GM19240 (cell line): ENCODE measurements around the gene CLCN6.
A peak's percentile ranks its signal among the peaks of the same experiment; 100 is the strongest.

Experiments used
- DNase-seq: peaks from one replicate; pipeline ENCODE4 v3.0.0; 2011; ENCODE audit warnings: low spot score; ENCODE audit not compliant: insufficient read length

CLCN6 gene

DNA sequence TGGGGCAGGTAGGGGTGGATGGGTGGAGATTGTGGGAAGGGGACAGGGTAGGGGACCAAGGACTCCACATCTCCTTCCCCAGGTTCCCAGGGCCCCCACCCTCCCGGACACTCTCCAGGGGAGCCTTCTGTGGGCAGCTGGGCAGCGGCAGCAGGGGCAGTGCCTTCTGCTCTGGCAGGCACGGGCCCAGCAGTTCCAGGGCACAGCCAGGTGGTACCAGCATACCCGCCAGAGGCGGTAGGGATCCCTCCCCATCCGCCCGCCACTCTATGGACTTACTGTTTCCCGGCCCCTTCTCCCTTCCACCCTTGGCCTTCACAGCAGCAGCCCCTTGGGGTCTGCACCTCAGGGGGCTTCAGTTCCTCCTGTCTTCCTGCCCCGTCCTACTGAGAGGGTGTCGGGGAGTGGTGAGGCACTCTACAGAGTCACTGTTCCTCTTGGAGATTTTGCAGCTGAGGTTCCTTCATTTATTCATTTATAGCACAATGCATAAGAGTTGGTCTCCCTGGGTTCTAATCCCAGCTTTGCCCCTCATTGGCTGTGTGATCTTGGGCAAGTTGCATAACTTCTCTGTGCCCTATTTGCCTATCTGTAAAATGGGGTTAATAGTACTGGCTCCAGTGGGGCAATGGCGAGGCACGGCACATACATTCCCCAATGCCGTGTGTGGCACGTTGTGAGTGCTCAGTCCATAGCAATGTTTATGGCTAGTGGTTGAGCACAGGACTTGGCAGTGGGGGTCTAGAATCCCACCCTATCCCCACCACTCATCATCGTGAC, 27.0 kb upstream of the CLCN6 start:
- no peak for DNase-seq

DNA sequence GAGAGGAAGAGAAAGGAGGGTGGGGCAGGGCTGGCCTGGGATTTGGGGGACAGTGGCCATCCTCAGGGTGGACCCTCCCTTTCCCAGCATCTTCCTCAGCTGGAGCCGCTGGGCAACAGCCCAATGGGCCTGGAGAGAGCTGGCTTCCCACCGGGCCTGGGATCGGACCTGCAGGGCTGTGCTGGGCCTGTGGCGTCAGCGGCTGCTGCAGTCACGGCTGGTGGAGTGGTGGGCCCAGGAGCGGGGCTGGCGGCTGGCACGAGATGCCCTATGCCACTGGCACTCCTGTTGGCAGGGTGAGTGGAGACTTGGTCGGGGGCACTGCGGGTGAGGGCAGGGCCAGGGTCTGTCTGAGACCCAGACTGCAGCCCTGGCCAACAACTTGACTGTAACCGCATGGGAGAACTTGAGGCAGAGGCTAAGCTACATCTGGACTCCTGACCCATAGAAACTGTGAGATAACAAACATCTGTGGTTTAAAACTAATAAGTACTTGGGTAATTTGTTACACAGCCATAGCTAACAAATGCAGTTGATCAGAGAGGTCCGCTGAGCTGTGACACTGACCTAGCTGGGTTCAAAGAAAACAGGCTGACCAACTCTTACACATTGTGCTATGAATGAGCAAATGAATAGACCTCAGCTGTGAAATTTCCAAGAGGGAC, 26.1 kb upstream of the CLCN6 start:
- DNase-seq: no peak

DNA sequence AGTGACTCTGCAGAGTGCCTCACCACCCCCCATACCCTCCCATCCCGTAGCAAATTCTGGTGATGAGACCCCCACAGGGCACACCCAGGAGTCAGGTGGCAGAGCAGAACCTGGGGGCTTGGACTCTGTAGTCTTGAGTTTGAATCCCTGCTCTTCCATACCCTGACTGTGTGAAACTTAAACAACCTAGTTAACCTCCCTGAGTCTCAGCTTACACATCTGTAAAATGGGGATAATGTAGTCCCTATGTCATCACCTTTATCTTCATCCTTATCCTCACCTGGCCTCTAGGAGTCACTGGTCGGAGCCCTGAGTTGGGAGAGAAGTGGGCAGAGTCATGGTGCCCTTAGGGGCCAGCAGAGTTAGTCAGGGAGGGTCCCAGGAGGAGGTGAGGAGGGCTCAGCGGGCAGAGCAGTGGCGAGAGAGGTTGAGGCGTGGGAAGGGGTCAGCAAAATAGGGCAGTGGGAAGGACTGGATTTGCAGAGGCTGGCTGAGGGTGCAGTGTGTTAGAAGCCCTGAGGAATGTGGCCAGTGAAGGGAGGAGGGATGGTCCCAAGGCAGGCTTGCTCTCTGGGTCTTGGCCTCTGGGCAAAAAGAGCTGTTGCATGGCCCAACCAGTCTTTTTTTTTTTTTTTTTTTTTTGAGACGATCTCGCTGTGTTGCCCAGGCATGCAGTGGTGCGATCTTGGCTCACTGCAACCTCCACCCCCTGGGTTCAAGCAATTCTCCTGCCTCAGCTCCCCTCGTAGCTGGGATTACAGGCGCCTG, 25.4 kb upstream of the CLCN6 start:
- no peak for DNase-seq

DNA sequence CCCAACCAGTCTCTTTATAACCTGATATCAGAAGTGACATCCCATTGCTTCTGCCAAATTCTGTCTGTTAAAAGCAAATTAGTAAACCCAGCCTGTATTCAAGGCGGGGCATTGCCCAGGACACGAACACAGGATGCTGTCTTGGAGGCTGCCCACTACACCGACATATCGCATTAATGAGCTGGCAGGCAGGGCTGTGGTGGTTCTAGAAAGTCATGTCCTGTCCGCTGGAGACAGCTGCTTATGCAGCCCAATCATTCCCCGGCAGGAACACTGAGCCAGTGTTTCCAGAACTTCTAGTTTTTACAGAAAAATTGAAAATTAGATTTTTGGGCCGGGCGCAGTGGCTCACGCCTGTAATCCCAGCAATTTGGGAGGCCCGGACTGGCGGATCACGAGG, 24.7 kb upstream of the CLCN6 start:
- no peak for DNase-seq

DNA sequence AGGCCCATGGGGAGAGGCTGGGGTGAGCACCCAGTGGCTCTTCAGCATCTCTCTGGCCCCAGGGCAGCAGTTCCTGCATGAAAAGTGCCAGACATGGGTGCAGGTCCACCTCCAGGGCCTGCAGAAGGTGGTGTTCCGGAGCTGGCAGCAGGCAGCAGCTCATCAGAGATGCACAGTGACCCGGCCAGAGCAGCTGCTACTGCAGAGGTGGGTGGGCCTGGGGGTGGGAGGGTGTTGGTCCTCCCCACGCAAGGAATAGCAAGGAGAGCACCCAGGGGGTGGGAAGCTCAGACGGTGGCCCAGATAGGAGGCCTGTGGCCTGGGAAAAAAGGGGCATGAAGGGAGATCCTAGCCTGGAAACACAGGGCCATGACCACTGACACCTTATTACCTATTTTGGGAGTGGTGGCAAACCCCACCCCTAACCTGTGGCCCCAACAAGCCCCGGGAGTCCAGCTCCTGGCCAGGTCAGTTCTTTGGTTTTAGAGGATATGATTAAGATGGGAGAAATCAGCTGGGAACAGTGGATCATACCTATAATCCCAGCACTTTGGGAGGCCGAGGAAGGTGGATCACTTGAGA, 23.8 kb upstream of the CLCN6 start:
- DNase-seq: no peak

DNA sequence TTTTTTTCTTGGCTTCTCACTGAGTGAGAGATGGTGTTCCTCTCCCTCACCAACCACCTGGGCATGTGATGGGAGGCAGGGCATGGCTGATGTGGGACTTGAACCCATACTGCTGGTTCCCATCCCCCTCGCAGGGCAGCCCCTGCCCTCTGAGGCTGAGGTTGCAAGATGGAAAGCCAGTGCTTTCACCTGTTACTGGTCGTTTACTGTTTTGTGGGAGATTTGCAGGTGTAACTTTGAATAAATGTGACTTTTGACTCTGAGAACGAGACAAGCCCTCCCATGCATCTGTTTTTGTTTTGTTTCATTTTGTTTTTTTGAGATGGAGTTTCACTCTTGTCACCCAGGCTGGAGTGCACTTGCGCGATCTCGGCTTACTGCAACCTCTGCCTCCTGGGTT, 22.4 kb upstream of the CLCN6 start:
- DNase-seq: no peak

- DNase-seq: no peak
These were observed 21.6 kb upstream of the CLCN6 start for GRCh38 chr1:11784256-11784992.

GRCh38 chr1:11784993-11785769, 20.8 kb upstream of the CLCN6 start:
- peak; percentile 65 for DNase-seq

DNA sequence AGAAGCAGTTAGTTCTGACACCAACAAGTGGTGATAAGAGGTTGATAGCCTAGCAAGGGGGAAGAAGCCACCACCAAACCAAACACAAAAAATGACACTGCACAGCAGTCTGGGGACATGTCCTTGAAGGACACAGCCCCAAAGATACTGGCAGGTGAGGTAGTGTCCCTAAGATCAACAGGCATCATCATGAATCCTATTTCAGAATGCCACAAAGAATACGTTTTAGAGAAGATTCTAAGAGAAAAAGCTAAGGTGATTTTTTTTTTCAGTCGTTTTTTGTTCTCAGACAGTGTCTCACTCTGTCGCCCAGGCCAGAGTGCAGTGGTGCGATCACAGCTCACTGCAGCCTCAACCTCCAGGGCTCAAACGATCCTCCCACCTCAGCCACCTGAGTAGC, 19.8 kb upstream of the CLCN6 start:
- DNase-seq: no peak

- no peak for DNase-seq
These were observed 18.7 kb upstream of the CLCN6 start for GRCh38 chr1:11787251-11787803.

- DNase-seq: no peak
These were observed 18.1 kb upstream of the CLCN6 start for GRCh38 chr1:11787804-11788436.

- DNase-seq: no peak
These were observed 17.4 kb upstream of the CLCN6 start for GRCh38 chr1:11788549-11789053.

- no peak for DNase-seq
These were observed 16.6 kb upstream of the CLCN6 start for GRCh38 chr1:11789126-11790067.

DNA sequence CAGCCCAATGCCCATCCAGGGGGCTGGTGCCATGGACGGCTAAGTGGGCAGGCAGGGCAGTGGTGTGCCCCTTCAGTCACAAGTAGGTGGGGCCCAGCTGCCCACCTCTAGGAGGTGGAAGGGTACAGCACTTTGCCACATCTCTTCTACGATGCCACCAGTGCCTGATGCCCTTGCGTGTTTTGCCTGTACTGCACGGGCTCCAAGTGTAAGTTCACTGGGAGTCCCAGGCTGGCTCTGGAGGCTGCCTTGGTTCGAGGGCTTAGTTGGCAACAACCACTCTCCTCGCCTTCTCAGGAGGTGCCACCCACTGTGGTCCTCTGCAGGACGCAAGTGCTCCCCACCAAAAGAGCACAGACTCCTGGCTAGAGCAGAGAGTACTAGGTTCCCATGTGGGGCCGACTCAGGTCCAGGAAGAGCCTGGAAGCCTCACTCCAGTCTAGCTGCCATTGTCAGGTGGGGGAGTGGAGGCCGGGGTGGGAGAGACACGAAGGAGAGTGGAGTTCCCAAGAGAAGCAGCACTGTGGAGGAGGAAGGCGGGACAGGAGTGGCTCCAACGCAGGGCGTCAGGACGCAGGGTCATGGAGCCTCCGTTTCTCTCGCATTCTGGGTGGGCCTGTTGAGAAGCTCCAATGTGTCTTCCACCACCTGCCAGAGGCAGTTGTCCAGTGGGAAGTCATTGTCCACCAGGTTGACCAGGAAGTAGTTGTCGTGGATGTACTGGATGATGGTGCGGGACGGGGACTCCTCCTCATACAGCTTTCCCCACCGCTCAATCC, 15.7 kb upstream of the CLCN6 start:
- no peak for DNase-seq

DNA sequence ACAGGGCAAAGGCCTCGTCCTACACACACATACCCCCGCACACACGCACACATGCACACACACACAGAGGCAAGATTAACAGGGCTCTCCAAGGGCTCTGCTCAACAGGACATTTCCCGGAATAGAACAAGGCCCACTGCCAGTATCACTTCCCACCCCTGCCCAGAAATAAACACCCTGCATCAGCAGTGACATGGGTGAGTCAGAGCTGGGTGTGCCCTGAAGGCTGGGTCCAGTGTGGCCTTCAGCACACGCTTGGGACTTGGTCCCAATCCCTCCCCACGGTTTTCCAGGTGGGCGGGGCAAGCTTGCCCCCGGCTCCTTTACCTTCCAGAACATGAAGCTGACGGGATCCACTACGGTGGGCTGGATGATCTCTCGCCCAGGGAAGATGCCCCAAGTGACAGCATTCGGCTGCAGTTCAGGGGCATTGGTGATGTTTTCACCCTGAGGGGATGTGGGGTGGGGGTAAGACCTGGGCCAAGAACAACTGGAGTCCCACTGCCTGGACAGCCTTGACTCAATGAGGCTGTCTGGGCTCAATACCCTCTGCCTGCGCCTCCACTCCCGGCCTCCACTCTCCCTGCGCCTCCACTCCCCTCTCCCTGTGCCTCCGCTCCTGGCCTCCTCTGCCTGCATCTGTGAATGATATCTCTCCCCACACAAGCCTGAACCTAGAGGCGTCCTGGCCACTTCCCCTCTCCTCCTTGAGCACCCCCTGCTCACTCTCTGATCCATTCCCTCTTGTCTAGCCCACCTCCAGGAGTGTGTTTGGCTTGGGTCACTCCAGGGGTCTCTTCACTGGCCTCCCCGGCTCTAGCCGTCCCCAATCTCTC, 14.9 kb upstream of the CLCN6 start:
- no peak for DNase-seq

- no peak for DNase-seq
These were observed 13.9 kb upstream of the CLCN6 start for GRCh38 chr1:11792106-11792505.

DNA sequence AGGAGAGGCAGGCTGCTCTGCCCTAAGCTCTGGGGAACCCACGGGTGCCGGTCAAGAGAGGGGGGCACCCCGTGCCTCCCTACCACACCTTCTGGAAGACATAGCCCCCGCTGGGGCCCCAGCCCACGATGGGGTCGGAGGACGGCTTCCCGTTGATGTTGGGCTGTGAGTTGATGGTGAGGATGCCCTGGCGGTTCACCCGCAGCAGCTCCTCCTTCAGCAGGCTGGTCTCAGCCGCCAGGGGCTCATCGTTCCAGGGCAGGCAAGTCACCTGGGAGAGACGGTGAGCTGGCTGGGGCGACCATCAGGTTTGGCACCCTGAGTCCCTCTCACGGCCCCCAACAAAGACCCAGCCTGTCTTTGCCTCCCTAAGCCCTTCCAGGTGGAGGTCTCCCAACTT, 12.2 kb upstream of the CLCN6 start:
- DNase-seq: no peak
